DND-41 (cell line): ENCODE measurements around the gene PLEKHO1.

Source experiments
- EZH2 ChIP-seq: IDR thresholded peaks from 3 replicates; pipeline ENCODE4 v1.6.1; 2012; ENCODE audit warnings: borderline replicate concordance, low read depth, mild to moderate bottlenecking, moderate library complexity, low read length, inconsistent platforms; ENCODE audit not compliant: severe bottlenecking
- TF ChIP-seq, protein P1 (sequence below): IDR thresholded peaks from 2 replicates; pipeline ENCODE4 v1.5.1; 2012; ENCODE audit warnings: borderline replicate concordance, low read length, moderate library complexity, mild to moderate bottlenecking; ENCODE audit not compliant: poor library complexity, severe bottlenecking; ENCODE audit errors: extremely low read depth

DNA sequence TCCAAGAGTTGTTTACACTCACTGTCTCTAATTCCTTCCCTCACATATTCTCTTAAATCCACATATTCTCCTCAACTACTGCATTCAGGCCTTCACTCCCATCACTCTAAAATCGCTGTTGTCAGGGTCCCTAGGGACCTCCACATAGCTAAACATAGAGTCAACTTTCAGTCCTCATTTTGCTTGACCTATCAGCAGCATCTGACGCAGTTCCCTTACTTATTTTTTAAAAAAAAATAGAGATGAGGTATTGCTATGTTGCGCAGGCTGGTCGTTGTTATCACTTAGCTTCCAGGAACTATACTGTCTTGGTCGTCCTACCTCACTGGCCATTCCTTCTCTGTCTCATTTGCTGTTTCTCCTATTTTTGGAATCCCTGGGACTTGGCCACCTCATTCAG lies 11.7 kb upstream of the PLEKHO1 start:
- TF ChIP-seq, protein P1, sequence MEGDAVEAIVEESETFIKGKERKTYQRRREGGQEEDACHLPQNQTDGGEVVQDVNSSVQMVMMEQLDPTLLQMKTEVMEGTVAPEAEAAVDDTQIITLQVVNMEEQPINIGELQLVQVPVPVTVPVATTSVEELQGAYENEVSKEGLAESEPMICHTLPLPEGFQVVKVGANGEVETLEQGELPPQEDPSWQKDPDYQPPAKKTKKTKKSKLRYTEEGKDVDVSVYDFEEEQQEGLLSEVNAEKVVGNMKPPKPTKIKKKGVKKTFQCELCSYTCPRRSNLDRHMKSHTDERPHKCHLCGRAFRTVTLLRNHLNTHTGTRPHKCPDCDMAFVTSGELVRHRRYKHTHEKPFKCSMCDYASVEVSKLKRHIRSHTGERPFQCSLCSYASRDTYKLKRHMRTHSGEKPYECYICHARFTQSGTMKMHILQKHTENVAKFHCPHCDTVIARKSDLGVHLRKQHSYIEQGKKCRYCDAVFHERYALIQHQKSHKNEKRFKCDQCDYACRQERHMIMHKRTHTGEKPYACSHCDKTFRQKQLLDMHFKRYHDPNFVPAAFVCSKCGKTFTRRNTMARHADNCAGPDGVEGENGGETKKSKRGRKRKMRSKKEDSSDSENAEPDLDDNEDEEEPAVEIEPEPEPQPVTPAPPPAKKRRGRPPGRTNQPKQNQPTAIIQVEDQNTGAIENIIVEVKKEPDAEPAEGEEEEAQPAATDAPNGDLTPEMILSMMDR: no peak
- TF ChIP-seq EZH2: no peak
